ENCODE data around the gene MYOM1. TPM values are rescaled to one million over a fixed set of nuclear protein-coding genes. Genes with fewer than 3 reads are reported as not detected.

MYOM1 gene
- total RNA-seq, 1 experiment from 2014 or later: 0.92 TPM

- in situ Hi-C loops (cut with HindIII; ENCODE audit: low pct_unique_long_range_greater_than_20kb, low sequenced_read_pairs): no loop called here
- ChIA-PET POLR2A (interaction anchor here (0.6 to 0.7 kb wide), 2 partner anchors 237 to 401 kb away, joined by 4 read pairs; no protein-coding TSS in a partner anchor), CTCF (no interaction called here)
- peaks cover 26% of the 10 kb centered on the region for H3K36me3 ChIP-seq (ENCODE audit: control insufficient read depth, insufficient read depth, low read length)
- peak overlapping the region; percentile 90 to 97 for H3K4me3 ChIP-seq (ENCODE audit: low read depth in 2 of 2, low read length in 2 of 2)
- peaks cover 44% of the 10 kb centered on the region for H3K4me1 ChIP-seq (ENCODE audit: control insufficient read depth, insufficient read depth, low read length)
- DNase-seq (ENCODE audit: low read depth, low spot score): no peak
- intact Hi-C loops (cut with micrococcal nuclease; ENCODE audit: unreplicated experiment): loop anchor here (5.0 kb wide), 1 partner anchor 331 kb away; no protein-coding TSS in a partner anchor
- no peak for TF ChIP-seq REST (IDR thresholded peaks at IDR 0.05; ENCODE audit: insufficient read depth in 1 of 2, low read depth in 2 of 2, low read length in 1 of 2)
- no peak for TF ChIP-seq TCF7L2 (IDR thresholded peaks at IDR 0.05; ENCODE audit: low read depth, low read length)
- no peak for TF ChIP-seq POLR2AphosphoS5 (IDR thresholded peaks at IDR 0.05; ENCODE audit: low read depth, low read length)
- H3K9me3 ChIP-seq (ENCODE audit: control insufficient read depth, insufficient read depth, low read depth, low read length): no peaks in the 10 kb centered on the region
- peak overlapping the region; percentile 100 for H3K27ac ChIP-seq (ENCODE audit: low read length)
- no peak for ATAC-seq
- no peaks in the 10 kb centered on the region for H3K27me3 ChIP-seq (ENCODE audit: control insufficient read depth, insufficient read depth, low read length)
- no TSS peak for BruUV-seq (replicated peaks)
Measured at GRCh38 chr18:3260995-3261372, 41.2 kb upstream of the MYOM1 start.

DNA sequence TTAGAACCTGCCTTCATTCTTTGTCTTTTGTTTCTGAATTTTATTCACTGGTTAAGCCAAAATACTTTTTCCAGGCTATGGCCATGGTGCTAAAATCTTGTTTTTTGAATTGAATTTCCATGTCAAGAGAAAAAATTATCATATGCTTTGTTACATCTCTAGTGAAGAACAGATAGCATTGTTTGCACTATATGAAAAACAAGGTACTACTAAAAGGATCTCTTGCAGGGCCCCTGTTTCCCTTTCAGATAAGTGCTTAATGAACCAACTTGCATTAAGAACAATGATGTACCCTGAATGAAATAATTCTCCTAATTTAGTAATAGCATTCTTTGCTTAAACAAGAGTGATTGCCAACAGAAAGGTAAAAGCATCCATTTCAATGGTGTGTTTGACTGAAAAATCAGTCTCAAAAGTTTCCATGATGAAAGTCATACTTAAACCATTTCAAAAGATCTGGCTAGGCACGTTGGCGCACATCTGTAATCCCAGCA lies 37.9 kb upstream of the MYOM1 start:
- CTCF ChIA-PET: no interaction called here
- H3K9me3 ChIP-seq (ENCODE audit: control insufficient read depth, insufficient read depth, low read depth, low read length): no peaks in the 10 kb centered on the region
- H3K27ac ChIP-seq (ENCODE audit: low read length): no peak overlapping the region
- TF ChIP-seq CTCF (IDR thresholded peaks at IDR 0.05): no peak
- TF ChIP-seq REST (IDR thresholded peaks at IDR 0.05; ENCODE audit: insufficient read depth in 1 of 2, low read depth in 2 of 2, low read length in 1 of 2): no peak
- no peak for TF ChIP-seq TCF7L2 (IDR thresholded peaks at IDR 0.05; ENCODE audit: low read depth, low read length)
- no peak for TF ChIP-seq SIN3A (IDR thresholded peaks at IDR 0.05; ENCODE audit: borderline replicate concordance, insufficient read depth, low read depth, low read length)
- no peak for TF ChIP-seq POLR2AphosphoS5 (IDR thresholded peaks at IDR 0.05; ENCODE audit: low read depth, low read length)
- H3K4me1 ChIP-seq (ENCODE audit: control insufficient read depth, insufficient read depth, low read length): peaks cover 56% of the 10 kb centered on the region
- no peak for ATAC-seq
- POLR2A ChIA-PET: no interaction called here
- no peak for DNase-seq (ENCODE audit: low read depth, low spot score)
- peaks cover 54% of the 10 kb centered on the region for H3K36me3 ChIP-seq (ENCODE audit: control insufficient read depth, insufficient read depth, low read length)
- H3K4me3 ChIP-seq (ENCODE audit: low read depth in 2 of 2, low read length in 2 of 2): no peak overlapping the region
- in situ Hi-C loops (cut with HindIII; ENCODE audit: low pct_unique_long_range_greater_than_20kb, low sequenced_read_pairs) (no loop called here), intact Hi-C loops (cut with micrococcal nuclease; ENCODE audit: unreplicated experiment) (no loop called here)
- BruUV-seq (replicated peaks): no TSS peak
- no peaks in the 10 kb centered on the region for H3K27me3 ChIP-seq (ENCODE audit: control insufficient read depth, insufficient read depth, low read length)
